Measurements from ENCODE around the gene PCCA. TPM values are rescaled to one million over a fixed set of nuclear protein-coding genes. Genes with fewer than 3 reads are reported as not detected.

The PCCA gene
- total RNA-seq, 4 donors from 2014 or later, result 40.1 to 82.8 (median 61.1) TPM

- no peak for TF ChIP-seq CTCF (IDR thresholded peaks at IDR 0.05; ENCODE audit: low read depth)
These were observed 35.4 kb downstream of the PCCA start for GRCh38 chr13:100124265-100124664.

- no peak for TF ChIP-seq CTCF (IDR thresholded peaks at IDR 0.05; ENCODE audit: low read depth)
These were observed 37.1 kb downstream of the PCCA start for GRCh38 chr13:100125946-100126345.

GRCh38 chr13:100128373-100128772 is 39.5 kb downstream of the PCCA start:
- TF ChIP-seq CTCF (IDR thresholded peaks at IDR 0.05; ENCODE audit: low read depth), result no peak

GRCh38 chr13:100128838-100129237 is 39.9 kb downstream of the PCCA start:
- TF ChIP-seq CTCF (IDR thresholded peaks at IDR 0.05; ENCODE audit: low read depth), result no peak

- TF ChIP-seq CTCF (IDR thresholded peaks at IDR 0.05; ENCODE audit: low read depth), result no peak
These were observed 40.7 kb downstream of the PCCA start for GRCh38 chr13:100129605-100130004.

- TF ChIP-seq CTCF (IDR thresholded peaks at IDR 0.05; ENCODE audit: low read depth), result no peak
These were observed 41.2 kb downstream of the PCCA start for GRCh38 chr13:100130092-100130491.

- TF ChIP-seq CTCF (IDR thresholded peaks at IDR 0.05; ENCODE audit: low read depth), result no peak
These were observed 42.1 kb downstream of the PCCA start for GRCh38 chr13:100130930-100131511.

All from subcutaneous adipose tissue (tissue), 4 donors.